ENCODE measurements around the gene ZNF550.
"Not testable (repeated sequence)": the region's sequence is repeated elsewhere in the genome, so short reads cannot be mapped to it uniquely, and the experiment has no call there.

The ZNF550 gene

GRCh38 chr19:57537953-57538547 is 21.6 kb downstream of the ZNF550 start:
- peak; percentile 12 for DNase-seq (ENCODE audit: low read depth, low spot score)
- in situ Hi-C loops (cut with HindIII; ENCODE audit: low sequenced_read_pairs), result no loop called here
- no peak for TF ChIP-seq CTCF (IDR thresholded peaks at IDR 0.05; ENCODE audit: low read depth, low read length)
- no peak overlapping the region for H3K4me3 ChIP-seq (ENCODE audit: low read depth, low read length)

DNA sequence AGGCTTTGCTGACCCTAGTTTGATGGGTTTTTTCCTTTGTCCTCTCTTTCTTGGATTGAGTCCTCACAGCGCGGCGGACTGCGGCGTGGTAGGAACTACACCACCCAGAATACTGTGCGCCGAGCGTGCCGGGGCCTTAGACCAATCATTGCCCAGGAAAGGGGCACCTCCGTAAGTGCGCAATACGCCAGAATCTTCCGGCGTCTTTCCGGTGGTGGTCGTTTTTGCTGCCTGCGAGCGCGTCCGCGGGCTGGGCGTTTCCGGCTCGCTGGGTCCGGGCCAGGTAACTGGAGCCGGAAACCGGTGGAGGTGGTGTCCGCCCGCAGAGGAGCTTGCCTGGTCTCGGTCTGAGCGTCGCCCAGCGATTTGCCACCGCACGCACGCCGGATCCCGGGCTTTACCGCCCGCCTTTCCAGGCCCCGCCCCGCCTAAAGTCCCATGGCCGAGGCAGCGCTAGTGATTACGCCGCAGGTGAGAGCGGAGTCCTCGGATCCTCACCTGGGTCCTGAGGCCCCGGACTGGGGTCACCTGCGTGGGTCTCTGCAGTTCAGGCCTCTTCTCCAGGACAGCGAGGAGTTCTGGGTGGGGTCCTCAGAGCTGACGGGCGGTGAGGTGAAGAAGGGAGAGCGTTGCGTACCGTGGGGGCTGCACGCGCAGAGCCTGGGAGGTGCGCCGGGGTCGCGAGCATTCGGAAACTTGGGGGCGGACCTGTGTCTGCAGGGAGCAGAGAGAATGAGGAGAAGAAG is 32.4 kb downstream of the ZNF550 start, which contains the start of gene ZNF549:
Gene ZNF549, plus strand, starts transcription at position 221 of the 746 bp plus-strand sequence. Its CDS starts 218 bp downstream, at position 439.
- in situ Hi-C loops (cut with HindIII; ENCODE audit: low sequenced_read_pairs), result no loop called here
- no peak for TF ChIP-seq CTCF (IDR thresholded peaks at IDR 0.05; ENCODE audit: low read depth, low read length)
- DNase-seq (ENCODE audit: low read depth, low spot score), result peak; percentile 94
- H3K4me3 ChIP-seq (ENCODE audit: low read depth, low read length), result peak within 1 kb of the TSS; percentile 98

- H3K4me3 ChIP-seq (ENCODE audit: low read depth, low read length); in situ Hi-C loops (cut with HindIII; ENCODE audit: low sequenced_read_pairs); DNase-seq (ENCODE audit: low read depth, low spot score): not testable (repeated sequence)
These were observed 41.6 kb downstream of the ZNF550 start for GRCh38 chr19:57518021-57518420.

- H3K4me3 ChIP-seq (ENCODE audit: low read depth, low read length), result no peak overlapping the region
- no peak for TF ChIP-seq CTCF (IDR thresholded peaks at IDR 0.05; ENCODE audit: low read depth, low read length)
- in situ Hi-C loops (cut with HindIII; ENCODE audit: low sequenced_read_pairs), result no loop called here
- no peak for DNase-seq (ENCODE audit: low read depth, low spot score)
These were observed 44.4 kb downstream of the ZNF550 start for GRCh38 chr19:57515255-57515654.

- H3K4me3 ChIP-seq (ENCODE audit: low read depth, low read length), result no peak overlapping the region
- no peak for TF ChIP-seq CTCF (IDR thresholded peaks at IDR 0.05; ENCODE audit: low read depth, low read length)
These were observed 46.8 kb downstream of the ZNF550 start for GRCh38 chr19:57512845-57513244.

DNA sequence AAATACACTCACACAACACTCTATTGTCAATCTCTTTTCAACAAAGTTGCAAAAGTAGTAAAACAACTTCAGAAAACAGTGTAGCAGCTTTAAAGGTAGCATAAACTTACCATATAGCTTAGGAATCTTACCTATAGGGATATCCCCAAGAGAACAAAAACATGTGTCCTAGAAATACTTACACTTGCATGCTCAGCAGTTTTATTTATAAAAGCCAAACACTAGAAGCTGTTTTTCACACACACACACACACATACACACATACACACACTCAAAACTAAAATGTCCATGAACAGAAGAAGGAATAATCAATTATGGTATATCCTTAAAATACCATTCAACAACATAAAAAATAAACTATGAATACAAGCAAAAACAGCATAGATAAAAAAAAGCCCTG is 48.2 kb downstream of the ZNF550 start:
- TF ChIP-seq CTCF (IDR thresholded peaks at IDR 0.05; ENCODE audit: low read depth, low read length), result no peak
- no peak for DNase-seq (ENCODE audit: low read depth, low spot score)
- in situ Hi-C loops (cut with HindIII; ENCODE audit: low sequenced_read_pairs), result no loop called here
- no peak overlapping the region for H3K4me3 ChIP-seq (ENCODE audit: low read depth, low read length)

More at GRCh38 chr19:57512845-57513244, 46.8 kb downstream of the ZNF550 start:
- DNase-seq (ENCODE audit: low read depth, low spot score), result peak; percentile 43
- in situ Hi-C loops (cut with HindIII; ENCODE audit: low sequenced_read_pairs), result no loop called here

GRCh38 chr19:57506163-57506562 is 53.5 kb downstream of the ZNF550 start:
- no peak for DNase-seq (ENCODE audit: low read depth, low spot score)
- in situ Hi-C loops (cut with HindIII; ENCODE audit: low sequenced_read_pairs), result no loop called here
- no peak for TF ChIP-seq CTCF (IDR thresholded peaks at IDR 0.05; ENCODE audit: low read depth, low read length)
- no peak overlapping the region for H3K4me3 ChIP-seq (ENCODE audit: low read depth, low read length)

GRCh38 chr19:57500400-57500799 is 59.3 kb downstream of the ZNF550 start:
- peak overlapping the region; percentile 42 for H3K4me3 ChIP-seq (ENCODE audit: low read depth, low read length)
- DNase-seq (ENCODE audit: low read depth, low spot score), result peak; percentile 49
- in situ Hi-C loops (cut with HindIII; ENCODE audit: low sequenced_read_pairs), result not testable (repeated sequence)

DNA sequence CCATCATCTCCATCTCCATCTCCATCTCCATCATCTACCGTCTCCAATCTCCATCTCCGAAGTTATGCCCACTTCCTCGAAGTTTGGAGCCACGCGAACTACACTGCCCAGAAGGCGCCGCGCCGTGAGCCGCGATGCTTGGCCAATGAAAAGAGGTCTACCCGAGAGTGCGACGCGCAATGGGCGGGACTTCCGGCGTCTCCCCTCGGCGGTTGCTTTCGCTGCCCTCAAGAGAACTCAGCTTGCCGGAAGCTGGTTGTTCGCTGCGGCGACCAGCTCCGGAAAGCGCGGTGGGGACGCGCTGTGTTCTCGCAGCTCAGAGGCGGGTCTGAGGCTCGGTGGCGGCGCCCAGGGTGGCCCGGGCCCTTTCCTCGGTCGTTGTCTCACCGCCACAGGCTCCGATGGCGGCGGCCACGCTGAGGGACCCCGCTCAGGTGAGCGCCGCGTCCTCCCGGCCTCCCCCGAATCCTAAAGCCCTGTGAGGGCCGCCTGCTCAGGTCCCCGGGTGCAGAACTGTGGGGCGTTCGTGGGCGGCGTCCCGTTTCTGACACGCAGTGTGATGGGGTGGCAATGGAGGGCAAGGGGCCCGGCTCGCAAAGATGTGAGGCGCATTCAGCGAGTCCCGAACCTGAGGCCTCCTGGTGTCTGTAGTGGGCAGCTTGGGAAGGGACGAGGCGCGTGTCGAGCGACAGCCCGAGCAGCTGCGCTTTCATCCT is 59.8 kb downstream of the ZNF550 start, which contains the start of gene ZNF773:
Gene ZNF773, plus strand, starts transcription at position 259 of the 716 bp plus-strand sequence. Its CDS starts 143 bp downstream, at position 402.
- peak; percentile 97 for DNase-seq (ENCODE audit: low read depth, low spot score)
- H3K4me3 ChIP-seq (ENCODE audit: low read depth, low read length), result peak within 1 kb of the TSS; percentile 68
- in situ Hi-C loops (cut with HindIII; ENCODE audit: low sequenced_read_pairs), result not testable (repeated sequence)

DNA sequence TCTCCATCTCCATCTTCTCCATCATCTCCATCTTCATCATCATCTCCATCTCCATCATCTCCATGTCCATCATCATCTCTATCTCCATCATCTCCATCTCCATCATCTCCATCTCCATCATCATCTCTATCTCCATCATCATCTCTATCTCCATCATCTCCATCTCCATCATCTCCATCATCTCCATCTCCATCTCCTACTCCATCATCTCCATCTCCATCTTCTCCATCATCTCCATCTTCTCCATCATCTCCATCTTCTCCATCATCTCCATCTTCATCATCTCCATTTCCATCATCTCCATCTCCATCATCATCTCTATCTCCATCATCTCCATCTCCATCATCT is 60.4 kb downstream of the ZNF550 start:
- H3K4me3 ChIP-seq (ENCODE audit: low read depth, low read length); in situ Hi-C loops (cut with HindIII; ENCODE audit: low sequenced_read_pairs); DNase-seq (ENCODE audit: low read depth, low spot score): not testable (repeated sequence)

Measured in astrocyte of the spinal cord (primary cell).